ENCODE results near the gene P2RY6.

Gene P2RY6

DNA sequence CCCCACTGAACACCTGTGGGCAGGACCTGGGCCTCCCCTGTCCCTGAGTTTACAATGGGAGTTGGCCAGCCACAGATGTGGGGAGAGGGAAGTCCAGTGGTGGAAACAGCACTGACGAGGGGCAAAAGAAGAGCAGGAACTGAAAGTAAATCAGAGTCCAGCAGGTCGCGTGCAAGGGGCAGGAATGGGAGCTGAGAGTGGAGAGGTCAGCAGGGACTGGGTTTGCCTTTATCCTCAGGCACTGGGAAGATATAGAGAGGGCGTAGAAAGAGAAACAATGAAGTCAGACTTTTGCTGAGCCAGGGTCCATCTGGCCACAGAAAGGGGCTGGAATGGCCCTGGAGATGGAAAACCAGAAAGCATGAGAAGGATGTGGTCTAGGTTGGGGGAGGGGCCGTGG lies 8.5 kb downstream of the P2RY6 start:
- Histone ChIP-seq H3K36me3 (replicated peaks) (no peaks in the 10 kb centered on the region), H3K27ac (no peak overlapping the region), H3K4me3 (ENCODE audit: low read depth, low read length) (no peak overlapping the region), H3K27me3 (replicated peaks) (no peaks in the 10 kb centered on the region)
- TF ChIP-seq, protein P1, sequence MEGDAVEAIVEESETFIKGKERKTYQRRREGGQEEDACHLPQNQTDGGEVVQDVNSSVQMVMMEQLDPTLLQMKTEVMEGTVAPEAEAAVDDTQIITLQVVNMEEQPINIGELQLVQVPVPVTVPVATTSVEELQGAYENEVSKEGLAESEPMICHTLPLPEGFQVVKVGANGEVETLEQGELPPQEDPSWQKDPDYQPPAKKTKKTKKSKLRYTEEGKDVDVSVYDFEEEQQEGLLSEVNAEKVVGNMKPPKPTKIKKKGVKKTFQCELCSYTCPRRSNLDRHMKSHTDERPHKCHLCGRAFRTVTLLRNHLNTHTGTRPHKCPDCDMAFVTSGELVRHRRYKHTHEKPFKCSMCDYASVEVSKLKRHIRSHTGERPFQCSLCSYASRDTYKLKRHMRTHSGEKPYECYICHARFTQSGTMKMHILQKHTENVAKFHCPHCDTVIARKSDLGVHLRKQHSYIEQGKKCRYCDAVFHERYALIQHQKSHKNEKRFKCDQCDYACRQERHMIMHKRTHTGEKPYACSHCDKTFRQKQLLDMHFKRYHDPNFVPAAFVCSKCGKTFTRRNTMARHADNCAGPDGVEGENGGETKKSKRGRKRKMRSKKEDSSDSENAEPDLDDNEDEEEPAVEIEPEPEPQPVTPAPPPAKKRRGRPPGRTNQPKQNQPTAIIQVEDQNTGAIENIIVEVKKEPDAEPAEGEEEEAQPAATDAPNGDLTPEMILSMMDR (IDR thresholded peaks at IDR 0.05; ENCODE audit: low read depth, low read length, missing control alignments), result no peak
- DNase-seq, result no peak
- in situ Hi-C loops (cut with HindIII; ENCODE audit: low pct_ligation_motif_present, low sequenced_read_pairs), result no loop called here

GRCh38 chr11:73281201-73281741 lies 9.1 kb downstream of the P2RY6 start:
- H3K27ac ChIP-seq, result no peak overlapping the region
- TF ChIP-seq, protein P1 (IDR thresholded peaks at IDR 0.05; ENCODE audit: low read depth, low read length, missing control alignments), result no peak
- in situ Hi-C loops (cut with HindIII; ENCODE audit: low pct_ligation_motif_present, low sequenced_read_pairs), result no loop called here

DNA sequence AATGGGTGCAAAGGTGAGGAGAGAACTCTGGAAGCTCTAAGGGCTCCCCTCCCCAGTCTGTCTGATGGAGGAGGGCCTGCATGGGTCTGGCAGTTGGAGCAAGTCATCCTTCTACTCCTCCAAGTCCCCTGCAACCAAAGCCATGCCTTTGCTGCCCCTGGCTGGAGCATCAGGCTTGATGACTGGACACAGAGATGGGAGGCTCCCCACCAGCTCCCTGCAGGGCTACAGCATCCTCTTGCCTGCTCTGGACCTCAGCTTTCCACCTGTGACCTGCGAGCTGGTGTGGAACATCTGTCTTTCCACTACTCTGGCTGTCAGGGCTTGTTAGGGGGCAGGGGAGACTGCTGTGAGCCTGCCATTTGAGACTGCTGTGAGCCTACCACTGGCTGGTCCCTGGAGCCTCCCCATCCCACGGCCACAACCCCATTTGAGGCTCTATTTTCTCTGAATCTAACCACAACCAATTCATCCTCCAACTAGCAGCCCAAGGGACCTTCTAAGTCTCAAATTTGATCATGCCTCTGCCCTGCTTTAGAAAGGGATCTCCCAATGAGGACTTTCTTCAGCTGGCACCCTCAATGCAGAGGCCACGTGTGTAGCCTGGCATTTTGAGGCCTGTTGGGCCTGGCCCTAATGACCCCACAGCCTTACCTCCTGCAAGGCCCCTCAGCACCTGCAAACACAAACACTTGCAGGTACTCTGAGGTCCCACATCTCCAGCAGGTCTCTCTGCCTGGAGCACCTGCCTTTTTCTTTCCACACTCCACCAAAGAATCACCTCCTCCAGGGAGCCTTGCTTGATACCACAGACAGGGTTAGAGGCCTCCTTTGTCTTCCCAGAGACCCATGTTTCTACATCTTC lies 9.9 kb downstream of the P2RY6 start:
- in situ Hi-C loops (cut with HindIII; ENCODE audit: low pct_ligation_motif_present, low sequenced_read_pairs), result no loop called here
- TF ChIP-seq, protein P1 (IDR thresholded peaks at IDR 0.05; ENCODE audit: low read depth, low read length, missing control alignments), result no peak
- H3K36me3 ChIP-seq (replicated peaks), result no peaks in the 10 kb centered on the region
- H3K27me3 ChIP-seq (replicated peaks), result no peaks in the 10 kb centered on the region
- H3K4me3 ChIP-seq (ENCODE audit: low read depth, low read length), result no peak overlapping the region
- no peak for DNase-seq
- H3K27ac ChIP-seq, result no peak overlapping the region

More at GRCh38 chr11:73281201-73281741, 9.1 kb downstream of the P2RY6 start:
- Histone ChIP-seq H3K27me3 (replicated peaks) (no peaks in the 10 kb centered on the region), H3K4me3 (ENCODE audit: low read depth, low read length) (no peak overlapping the region), H3K36me3 (replicated peaks) (no peaks in the 10 kb centered on the region)
- DNase-seq, result no peak

DNA sequence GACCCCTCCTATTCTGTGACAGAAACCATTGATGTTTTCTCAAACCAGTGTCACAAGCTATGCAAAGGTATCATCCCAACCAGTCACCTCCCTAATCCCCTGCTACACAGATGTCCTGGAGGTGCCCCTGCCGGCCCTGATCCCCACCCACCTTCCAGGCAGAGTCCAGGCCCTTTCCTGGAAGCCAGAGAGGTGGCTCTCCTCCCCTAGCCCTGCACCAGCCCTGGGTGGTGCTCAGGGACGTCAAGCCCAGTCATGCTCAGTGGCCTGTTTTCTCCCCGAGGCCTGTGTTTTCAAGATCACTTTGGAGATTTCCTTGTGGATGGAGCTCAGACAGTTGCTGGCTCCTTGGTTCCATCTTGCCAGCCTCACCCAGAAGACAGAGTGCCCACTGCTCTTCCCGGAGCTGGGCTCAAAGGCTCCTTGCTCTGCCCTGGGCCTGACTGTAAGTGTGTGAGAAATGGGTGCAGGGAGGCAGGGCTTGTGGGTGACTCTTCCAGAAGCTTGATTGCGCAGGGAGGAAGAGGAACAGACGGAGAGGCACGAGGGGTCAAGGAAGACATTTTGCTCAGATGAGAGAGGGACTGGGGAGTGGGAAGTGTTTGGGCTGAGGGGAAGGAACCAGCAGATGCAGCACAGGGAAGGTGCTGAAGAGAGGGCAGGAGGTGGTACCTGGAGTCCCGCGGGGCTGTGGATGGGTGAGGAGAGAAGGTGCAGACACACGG lies 11.3 kb downstream of the P2RY6 start:
- Histone ChIP-seq H3K27ac (no peak overlapping the region), H3K4me3 (ENCODE audit: low read depth, low read length) (no peak overlapping the region), H3K36me3 (replicated peaks) (no peaks in the 10 kb centered on the region), H3K27me3 (replicated peaks) (no peaks in the 10 kb centered on the region)
- in situ Hi-C loops (cut with HindIII; ENCODE audit: low pct_ligation_motif_present, low sequenced_read_pairs), result no loop called here
- no peak for DNase-seq
- TF ChIP-seq, protein P1 (IDR thresholded peaks at IDR 0.05; ENCODE audit: low read depth, low read length, missing control alignments), result no peak

DNA sequence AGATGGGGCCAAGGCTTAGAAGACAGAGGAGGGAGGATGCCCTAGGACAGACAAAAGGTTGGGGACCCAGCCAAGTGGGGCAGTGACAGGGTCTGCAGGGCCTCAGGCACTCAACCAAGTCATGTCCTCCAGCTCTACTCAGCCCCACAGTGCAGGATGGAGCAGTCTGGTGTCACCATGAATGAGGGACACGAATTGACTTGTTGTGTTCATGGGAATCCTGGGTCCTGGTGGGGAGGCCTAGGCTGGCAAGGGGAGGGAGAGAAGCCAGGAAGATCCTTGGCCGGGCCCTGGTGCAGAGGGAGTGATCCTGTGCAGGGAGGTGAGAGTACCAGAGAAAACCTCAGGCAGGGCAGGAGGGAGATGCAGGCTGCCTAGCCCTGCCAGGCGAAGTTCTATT lies 12.0 kb downstream of the P2RY6 start:
- Histone ChIP-seq H3K36me3 (replicated peaks) (no peaks in the 10 kb centered on the region), H3K27me3 (replicated peaks) (no peaks in the 10 kb centered on the region), H3K27ac (no peak overlapping the region), H3K4me3 (ENCODE audit: low read depth, low read length) (no peak overlapping the region)
- no peak for DNase-seq
- TF ChIP-seq, protein P1 (IDR thresholded peaks at IDR 0.05; ENCODE audit: low read depth, low read length, missing control alignments), result no peak
- in situ Hi-C loops (cut with HindIII; ENCODE audit: low pct_ligation_motif_present, low sequenced_read_pairs), result no loop called here
